HG03460 (cell line): ENCODE results near the gene PDE4D.
"Not testable (repeated sequence)": the region's sequence is repeated elsewhere in the genome, so short reads cannot be mapped to it uniquely, and the experiment has no call there.

Source experiments
- ATAC-seq: cut with Tn5 transposase; IDR thresholded peaks from one replicate; pipeline ENCODE4 v1.9.1; 2021; ENCODE audit not compliant: unreplicated experiment

PDE4D gene

GRCh38 chr5:59800347-59800893 is 93.1 kb downstream of the PDE4D start:
- peak; percentile 4 for ATAC-seq

GRCh38 chr5:59799668-59800346 is 93.7 kb downstream of the PDE4D start:
- peak; percentile 57 for ATAC-seq

DNA sequence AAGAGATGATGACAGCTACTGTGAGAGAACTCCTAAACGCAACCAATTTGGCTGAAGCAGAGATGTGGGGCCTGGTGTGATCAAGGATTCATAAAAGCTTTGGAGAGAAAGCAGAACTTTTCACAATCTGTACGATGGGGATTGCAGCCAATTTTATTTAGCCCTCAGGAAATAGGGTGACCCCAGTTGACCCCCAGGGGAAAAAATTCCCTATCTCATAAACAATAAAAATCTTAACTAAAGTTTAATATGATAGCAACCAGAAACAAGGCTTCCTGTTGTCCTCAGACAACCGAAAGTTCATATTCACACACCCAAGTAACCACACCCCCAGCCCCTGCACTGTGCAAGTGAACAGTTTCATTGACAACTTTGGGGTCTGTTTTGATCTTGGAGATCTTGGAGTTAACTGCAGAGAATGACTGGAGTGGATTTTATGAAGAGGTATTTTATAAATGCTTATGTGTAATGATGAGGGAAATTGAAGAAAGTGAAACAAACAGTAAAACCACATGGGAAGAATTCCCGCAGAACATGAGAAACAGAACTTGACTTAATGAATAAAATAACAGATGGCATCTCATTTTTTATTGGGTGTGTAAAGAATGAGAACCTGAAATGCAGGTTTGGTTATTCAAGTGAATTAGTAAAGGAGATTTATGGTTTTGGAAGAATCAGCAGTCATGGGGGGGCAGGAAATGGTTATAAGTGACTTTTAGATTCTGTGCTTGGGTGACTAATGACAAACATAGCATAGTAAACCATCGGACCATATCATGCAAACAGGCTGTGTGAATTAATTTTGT is 94.5 kb downstream of the PDE4D start:
- ATAC-seq, result peak; percentile 82

DNA sequence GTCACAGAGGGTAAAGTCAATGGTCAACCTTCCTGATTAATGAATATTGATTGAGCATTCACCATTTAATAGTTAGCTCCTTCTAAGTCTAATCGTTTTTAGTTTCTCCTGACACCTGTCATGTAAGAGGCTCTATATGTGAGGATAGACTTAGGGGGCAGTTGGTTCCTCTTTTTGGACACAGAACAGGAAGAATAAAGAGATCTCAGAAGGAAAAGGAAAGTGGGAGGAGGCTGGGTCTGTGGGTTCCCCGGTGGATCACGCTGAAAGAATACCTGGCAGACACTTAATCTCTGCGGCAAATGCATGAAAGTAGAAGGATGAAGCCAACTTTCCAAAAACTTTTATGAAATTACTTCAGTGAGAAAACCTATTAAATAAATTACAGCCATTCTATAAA is 98.4 kb downstream of the PDE4D start:
- ATAC-seq, result no peak

DNA sequence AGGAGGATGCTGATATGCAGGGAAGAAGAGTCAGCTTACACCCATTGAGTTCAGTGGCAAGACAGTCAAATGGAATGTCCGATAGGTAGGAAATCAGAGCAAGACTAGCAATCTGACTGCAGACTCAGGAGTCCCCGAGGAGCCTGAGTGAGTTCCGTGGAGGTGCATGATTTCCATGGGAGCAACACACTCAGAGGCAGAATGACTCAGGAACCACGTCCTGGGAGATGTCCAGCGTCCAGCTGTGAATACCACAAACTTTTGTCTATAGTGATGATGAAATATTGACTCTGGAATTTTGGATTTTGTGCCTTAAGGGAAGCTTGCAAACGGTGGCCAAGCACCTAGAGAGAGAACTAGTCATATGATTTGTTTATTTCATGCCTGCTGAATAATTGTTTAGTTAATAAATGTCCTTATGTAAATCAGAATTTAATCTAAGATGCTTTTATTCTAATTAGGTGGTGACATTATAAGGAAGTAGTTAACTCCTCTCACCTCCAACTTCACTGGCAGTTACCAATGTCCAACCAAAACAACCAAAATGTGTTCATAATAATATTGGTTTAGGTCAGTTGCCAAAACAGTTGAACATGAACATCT is 100.4 kb downstream of the PDE4D start:
- ATAC-seq, result no peak

DNA sequence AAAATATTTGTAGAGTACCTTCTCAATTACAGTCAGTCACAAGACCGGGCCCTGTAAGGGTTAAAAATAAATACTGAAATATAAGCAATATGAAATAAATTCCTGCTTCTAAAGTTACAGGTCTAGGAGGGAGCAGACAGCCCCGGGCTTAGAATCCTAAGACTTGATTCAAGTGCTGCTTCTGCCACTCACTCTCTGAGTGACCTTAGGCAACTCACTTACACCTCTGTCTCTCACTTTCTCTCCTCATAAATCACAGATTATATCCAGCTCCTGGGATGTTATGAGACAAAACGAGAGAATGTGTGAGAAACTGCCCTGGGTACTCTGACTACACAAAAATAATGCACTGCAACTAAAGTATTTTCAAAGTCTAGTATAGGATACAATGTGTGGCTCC is 101.9 kb downstream of the PDE4D start:
- ATAC-seq, result no peak

- no peak for ATAC-seq
These were observed 102.6 kb downstream of the PDE4D start for GRCh38 chr5:59790776-59791475.

DNA sequence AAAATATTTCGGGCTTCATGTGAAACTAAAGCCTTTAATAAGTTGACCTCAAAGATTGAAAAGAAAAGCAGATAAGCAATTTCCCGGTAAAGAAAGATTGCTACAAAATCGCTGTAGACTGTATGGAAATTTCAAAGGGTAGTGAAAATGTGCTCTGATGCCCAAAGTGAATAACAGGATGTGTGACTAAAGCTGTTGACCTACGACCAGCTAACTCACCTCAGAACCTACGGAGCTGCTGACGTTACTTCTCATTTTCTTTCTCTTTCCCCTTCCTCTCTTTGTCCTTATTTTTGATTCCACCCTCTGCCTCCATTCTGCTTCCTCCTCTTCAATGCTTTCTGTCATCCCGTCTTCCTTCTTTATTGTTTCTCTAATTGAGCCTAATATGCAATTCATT is 103.2 kb downstream of the PDE4D start:
- no peak for ATAC-seq

GRCh38 chr5:59789894-59790293 is 103.6 kb downstream of the PDE4D start:
- no peak for ATAC-seq

GRCh38 chr5:59789197-59789596 is 104.3 kb downstream of the PDE4D start:
- ATAC-seq, result no peak

DNA sequence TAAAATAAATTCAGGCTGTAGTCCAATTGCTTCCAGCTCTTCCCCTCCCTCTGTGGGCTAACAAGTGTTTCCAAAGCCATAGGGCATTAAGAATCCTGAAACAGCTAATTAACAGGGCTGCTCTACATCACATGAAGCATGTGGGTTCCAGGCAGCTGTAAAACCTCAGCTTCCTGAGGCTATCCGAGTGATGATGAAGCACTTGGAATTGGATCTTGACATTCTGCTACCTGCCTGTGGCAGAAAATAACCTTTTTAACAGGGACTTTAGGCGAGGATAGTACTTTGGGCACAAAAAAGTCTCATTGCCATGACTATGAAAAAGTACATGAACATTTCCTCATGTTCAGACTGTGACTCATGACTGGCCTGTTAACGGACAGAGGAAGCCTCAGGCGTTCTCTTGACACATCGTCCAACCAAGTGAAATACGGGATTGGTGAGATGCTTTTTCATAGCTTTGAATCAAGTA is 107.2 kb downstream of the PDE4D start:
- ATAC-seq, result no peak

DNA sequence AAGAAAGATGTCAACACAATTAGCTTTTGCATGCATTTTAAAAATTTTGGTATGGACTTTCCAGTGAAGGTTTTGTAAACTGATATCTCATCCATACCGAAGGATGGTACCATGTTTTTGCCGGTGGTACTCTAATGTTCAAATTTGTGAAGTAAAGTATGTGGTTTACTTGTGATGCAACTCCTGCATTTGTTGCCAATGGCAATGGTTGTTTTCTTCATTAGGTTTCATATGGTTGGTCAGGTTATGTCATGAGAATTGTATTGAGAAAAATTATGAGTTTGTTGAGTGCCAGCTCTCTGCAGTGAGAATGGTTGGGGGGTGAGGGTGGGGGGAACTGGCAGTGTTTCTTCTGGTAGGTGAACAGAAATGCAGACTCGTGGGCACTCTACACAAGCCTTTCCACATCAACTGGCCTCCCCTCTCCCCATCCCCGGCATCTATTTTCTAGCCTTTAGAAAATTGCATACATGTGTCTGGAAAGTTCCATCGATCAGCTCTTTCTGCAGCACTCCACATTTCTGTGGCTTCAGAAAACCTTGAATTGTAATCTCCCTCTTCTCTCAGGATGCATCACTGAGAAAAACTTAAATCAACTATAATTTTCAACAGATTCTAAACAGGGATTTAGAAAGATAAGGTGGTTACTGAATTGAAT is 107.7 kb downstream of the PDE4D start:
- ATAC-seq, result no peak

GRCh38 chr5:59784708-59785107 is 108.8 kb downstream of the PDE4D start:
- ATAC-seq, result not testable (repeated sequence)

DNA sequence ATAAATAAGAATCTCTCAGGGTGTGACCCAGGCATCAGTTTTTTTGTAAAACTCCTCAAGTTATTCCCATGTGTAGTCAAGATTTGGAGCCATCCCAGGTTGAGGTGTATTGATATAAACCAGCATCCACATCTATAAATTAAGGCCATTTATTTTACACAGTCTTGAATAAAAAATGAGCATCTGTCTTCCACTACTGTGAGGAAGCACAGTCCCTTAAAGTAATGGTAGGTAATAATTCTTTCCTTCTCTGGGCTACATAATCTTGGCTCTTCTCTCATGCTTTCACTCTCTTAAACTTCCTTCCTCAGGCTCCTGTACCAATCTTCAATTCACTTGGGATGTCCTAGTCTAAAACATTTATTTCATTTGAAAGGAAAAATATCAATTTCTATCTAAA is 110.3 kb downstream of the PDE4D start:
- ATAC-seq, result no peak

- ATAC-seq, result no peak
These were observed 110.7 kb downstream of the PDE4D start for GRCh38 chr5:59782856-59783255.

- ATAC-seq, result no peak
These were observed 114.1 kb downstream of the PDE4D start for GRCh38 chr5:59779453-59779852.

GRCh38 chr5:59777028-59777427 is 116.5 kb downstream of the PDE4D start:
- no peak for ATAC-seq

GRCh38 chr5:59773294-59773693 is 120.2 kb downstream of the PDE4D start:
- ATAC-seq, result no peak

GRCh38 chr5:59772757-59773156 is 120.8 kb downstream of the PDE4D start:
- ATAC-seq, result no peak

DNA sequence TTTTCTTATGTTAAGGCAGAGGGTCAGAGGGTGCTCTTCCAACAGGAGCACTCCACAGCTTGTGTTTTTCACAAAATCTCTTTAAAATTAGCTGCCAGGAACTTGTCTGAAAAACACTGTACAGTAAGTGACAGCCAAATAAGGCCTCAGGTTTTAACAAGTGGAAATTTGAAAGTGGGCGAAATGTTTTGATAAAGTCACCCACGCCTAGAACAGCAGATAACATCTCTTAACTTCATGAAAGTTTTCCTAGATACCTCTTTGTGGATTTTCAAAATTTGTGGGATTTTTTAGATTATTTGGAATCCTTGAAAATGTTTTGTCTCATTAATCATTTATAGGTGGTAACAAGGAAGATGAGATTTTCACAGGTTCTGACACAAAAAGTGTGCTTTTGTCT is 121.3 kb downstream of the PDE4D start:
- no peak for ATAC-seq

GRCh38 chr5:59770953-59771352 is 122.6 kb downstream of the PDE4D start:
- ATAC-seq, result no peak
